Measurements from ENCODE around the gene CEBPA.

GRCh38 chr19:33267706-33268105 lies 34.6 kb downstream of the CEBPA start:
- no peak for TF ChIP-seq EZH2 (IDR thresholded peaks at IDR 0.05; ENCODE audit: low read length, missing control alignments)
- TF ChIP-seq, protein P1, sequence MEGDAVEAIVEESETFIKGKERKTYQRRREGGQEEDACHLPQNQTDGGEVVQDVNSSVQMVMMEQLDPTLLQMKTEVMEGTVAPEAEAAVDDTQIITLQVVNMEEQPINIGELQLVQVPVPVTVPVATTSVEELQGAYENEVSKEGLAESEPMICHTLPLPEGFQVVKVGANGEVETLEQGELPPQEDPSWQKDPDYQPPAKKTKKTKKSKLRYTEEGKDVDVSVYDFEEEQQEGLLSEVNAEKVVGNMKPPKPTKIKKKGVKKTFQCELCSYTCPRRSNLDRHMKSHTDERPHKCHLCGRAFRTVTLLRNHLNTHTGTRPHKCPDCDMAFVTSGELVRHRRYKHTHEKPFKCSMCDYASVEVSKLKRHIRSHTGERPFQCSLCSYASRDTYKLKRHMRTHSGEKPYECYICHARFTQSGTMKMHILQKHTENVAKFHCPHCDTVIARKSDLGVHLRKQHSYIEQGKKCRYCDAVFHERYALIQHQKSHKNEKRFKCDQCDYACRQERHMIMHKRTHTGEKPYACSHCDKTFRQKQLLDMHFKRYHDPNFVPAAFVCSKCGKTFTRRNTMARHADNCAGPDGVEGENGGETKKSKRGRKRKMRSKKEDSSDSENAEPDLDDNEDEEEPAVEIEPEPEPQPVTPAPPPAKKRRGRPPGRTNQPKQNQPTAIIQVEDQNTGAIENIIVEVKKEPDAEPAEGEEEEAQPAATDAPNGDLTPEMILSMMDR (conservative IDR thresholded peaks at IDR 0.05 in 1 of 2, IDR thresholded peaks at IDR 0.05 in 1 of 2; ENCODE audit: low read depth in 1 of 2, low read length in 2 of 2): no peak

Data from fibroblast of lung (primary cell).